ENCODE results near the gene AIG1.
A peak's percentile ranks its signal among the peaks of the same experiment; 100 is the strongest.

Gene AIG1

DNA sequence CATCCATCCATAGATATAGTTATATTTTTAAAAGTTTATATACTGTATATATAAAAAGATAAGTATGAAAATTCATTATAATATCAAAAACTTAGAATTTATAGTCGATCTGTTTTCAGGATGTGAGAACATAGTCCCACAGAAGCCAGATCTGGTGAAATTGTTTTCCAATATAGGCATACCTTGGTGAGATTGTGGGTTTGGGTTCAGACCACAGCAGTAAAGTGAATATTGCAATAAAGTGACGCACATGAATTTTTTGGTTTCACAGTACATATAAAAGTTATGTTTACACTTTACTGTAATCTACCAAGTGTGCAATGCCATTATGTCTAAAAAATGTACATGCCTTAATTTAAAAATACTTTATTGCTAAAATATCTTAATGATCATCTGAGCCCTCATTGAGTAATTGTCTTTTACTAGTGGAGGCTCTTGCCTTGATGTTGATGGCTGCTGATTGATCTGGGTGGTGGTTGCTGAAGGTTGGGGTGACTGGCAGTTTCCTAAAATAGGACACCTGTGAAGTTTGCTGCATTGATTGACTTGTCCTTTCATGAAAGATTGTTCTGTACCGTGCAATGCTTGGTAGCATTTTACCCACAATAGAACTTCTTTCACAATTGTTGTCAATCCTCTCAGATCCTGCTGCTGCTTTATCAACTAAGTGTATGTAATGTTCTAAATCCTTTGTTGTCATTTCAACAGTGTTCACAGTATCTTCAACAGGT, 29.8 kb downstream of the AIG1 start:
- no peak for DNase-seq
- intact Hi-C loops (cut with DNase I) = no loop called here

DNA sequence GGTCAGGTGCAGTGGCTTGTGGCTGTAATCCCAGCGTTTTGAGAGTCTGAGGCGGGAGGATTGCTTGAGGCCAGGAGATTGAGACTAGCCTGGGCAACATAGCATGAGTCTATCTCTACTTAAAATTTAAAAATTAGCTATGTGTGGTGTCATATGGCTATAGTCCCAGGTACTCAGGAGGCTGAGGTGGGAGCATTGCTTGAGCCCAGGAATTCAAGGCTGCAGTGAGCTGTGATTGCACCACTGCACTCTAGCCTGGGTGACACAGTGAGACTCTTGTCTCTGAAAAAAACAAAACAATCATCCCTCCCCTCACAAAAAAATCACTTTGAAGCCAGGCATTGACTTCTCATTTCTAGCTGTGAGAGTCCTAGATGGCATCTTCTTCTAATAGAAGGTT, 32.1 kb downstream of the AIG1 start:
- DNase-seq = no peak
- intact Hi-C loops (cut with DNase I) = no loop called here

DNA sequence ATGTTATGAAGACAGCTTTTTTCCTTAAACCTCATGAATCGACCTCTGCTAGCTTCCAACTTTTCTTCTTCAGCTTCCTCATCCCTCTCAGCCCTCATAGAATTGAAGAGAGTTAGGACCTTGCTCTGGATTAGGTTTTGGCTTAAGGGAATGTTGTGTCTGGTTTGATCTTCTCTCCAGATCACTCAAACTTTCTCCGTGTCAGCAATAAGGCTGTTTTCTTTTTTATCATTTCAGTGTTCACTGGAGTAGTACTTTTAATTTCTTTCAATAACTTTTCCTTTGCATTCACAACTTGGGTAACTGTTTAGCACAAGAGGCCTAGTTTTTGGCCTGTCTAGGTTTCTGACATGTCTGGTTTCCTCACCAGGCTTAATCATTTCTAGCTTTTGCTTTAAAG, 32.6 kb downstream of the AIG1 start:
- intact Hi-C loops (cut with DNase I) = no loop called here
- DNase-seq = no peak

DNA sequence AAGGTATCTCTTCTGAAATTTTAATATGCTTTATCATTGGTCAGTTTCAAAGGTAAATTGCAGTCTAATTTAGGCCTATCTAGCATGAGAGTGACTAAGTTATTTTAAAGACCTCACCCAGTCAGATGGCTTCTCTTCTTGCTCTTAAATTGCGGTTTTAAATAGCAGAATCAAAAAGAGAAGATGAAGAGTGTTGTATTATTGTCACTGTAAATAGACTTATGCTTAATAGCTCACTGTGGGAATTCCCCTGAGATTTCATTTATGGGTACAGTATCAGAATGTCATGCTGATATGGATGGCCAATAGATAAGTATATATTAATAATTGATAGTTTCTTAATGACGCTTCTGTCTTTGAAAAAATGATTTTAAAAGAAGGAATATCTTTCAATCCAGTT, 35.7 kb downstream of the AIG1 start:
- intact Hi-C loops (cut with DNase I) = no loop called here
- no peak for DNase-seq

DNA sequence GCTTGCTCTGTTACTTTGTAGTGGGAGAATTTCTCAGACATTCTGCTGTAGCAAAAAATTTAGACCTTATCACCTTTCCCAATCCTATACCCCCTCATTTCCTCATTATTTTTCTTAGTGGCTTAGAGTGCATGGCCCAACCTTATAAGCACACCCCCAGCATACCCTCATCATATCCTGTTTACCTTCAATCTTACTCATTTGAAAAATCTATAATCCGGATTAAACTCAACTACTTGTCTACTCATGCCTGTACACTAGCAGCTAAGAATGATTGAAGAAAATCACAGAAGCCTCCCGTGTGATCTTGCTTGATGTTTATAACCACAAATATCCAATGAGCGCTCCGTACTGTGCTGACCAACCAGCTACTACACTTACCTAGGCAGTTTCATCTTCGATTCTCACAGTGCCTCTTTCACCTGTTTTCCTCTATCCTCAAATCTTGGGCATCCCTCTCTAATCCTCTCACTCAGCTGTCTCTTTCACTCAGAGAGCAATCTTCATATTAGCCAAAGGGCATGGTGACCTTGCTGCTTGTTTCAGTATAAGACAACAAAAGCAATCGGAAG, 36.6 kb downstream of the AIG1 start:
- intact Hi-C loops (cut with DNase I) = no loop called here
- DNase-seq = no peak

DNA sequence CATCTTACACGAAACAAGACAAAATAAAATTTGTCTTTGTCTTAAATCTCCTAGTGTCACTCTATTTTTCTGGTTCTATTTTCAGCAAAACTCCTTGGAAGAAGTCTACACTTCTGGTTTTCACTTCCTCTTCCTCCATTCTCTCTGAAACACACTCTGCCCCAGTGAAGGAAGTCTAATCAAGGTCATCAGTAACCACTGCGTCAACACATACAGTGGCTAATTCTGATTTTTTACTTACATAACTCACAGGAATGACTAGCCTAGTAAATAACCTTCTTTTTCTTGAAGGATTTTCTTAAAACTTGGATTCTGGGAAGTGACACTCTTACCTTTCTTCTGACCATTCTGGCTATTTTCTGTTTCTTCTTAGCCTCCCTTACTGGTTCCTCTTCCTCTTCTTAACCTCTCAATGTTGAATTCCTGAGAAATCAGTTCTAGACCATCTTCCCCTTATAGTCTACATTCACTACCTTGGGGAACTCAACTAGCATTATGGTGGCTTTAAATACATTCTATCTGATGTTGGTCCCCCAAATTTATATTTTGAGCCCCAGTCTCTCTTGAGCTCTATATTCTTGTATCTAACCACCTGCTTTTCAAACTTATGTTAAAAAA, 37.5 kb downstream of the AIG1 start:
- intact Hi-C loops (cut with DNase I) = no loop called here
- DNase-seq = no peak

DNA sequence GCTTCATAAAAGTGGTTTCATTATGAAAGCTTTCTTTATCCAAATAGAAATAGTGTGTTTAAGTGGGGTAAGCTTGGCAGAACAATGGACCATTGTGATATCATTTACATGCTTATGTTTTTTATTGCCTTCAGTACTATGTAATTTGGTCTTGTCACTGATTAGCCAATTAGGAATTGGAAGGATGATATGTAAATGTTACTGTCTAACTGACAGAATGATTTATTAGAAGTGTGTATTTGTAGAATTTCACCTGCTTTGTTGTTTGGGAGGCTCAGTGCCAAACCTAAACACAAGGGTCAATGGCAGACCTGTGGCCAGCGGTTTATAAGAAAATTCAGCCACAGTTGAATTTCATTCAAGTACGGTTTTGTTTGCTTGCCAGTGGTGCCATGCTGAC, 39.0 kb downstream of the AIG1 start:
- DNase-seq = no peak
- intact Hi-C loops (cut with DNase I) = no loop called here

DNA sequence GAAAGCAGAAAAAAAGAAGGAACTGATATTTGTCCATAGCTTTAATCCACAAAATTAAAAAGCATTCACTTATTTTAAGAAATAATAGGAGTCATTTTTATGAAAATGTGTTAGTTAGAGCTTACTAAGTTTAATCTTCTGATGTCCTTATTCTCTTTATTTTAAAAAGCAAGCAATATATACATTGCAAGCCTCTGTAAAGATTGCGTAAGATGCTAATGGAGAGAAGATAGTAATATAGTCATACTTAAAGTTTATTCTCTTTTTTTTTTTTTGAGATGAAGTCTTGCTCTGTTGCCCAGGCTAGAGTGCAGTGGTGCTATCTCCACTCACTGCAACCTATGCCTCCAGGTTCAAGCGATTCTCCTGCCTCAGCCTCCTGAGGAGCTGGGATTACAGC, 39.7 kb downstream of the AIG1 start:
- intact Hi-C loops (cut with DNase I) = no loop called here
- no peak for DNase-seq

DNA sequence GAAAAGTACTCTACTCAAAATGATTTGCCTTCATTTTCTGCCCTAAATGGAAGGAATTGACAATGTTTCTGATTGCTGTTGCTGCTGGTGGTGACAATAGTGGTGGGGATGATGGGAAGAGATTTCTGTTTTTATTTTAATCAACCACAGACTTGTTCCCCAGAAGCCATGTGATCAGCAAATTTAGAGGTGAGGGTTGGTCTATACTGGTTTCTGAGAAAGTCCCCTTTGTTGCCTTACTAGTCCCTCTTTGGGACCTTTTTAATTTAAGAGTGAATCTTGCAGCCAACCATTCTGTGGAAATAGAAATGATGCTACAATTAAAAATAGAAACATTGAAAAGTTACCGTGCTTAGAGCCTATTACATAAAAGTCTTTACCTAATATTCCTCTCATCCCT, 43.2 kb downstream of the AIG1 start:
- intact Hi-C loops (cut with DNase I) = no loop called here
- DNase-seq = no peak

DNA sequence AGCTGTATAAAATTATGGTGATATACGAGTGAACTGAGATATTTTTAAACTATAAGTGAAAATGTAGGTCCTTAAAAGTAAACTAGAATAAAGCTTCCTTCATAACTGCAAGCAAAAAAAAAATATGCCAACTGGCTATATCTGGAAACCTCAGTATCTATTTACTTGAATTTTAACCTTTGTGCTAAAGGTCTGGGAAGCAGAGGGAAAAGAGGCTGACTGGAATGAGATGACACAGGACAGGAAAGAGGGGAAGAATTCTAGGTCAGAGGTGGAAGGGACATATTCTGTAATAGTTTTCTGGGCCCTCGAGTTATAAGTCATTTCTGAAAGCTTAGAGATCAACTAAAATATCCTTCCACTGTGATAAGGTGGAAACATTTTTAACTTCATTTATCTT, 46.8 kb downstream of the AIG1 start:
- no peak for DNase-seq
- intact Hi-C loops (cut with DNase I) = no loop called here

DNA sequence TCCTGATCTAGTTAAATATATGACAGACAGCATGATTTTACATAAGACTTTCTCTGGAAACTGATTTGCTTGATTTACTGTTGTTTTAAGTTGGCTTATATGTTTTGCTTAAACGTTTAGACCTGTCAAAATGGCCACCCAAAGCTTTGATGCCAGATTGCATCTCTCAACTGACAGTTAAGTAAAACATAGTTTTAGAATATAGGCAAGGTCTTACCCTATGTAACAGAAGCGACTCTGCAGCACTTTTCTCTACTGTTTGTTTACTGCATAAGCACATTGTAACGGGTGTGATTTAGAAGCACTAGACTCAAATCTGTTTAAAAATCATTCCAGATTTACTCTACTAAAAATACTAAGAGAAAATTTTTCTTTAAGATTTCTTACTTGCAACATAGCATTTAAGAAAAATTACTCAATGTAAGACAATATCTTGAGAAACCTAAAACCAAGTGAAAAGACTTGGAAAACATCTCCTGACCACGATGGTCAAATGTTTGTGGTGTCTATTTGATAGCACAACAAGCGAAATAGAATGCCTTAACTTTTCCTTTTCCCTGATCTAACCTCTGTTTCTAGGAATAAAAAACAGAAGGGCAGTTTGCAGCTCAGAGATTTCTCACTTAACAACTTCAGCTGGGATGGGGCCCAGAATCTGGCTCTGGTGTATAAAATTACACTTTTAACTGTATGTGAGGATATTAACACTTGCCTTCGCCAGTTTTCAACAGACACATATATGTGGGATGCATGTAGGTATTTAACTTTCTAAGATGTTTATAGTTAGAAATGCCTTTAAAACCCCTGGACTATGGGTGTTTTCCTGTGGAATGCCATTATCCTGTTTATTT, 47.4 kb downstream of the AIG1 start:
- DNase-seq = peak in 2 of 10 donors; percentile 10 to 62
- intact Hi-C loops (cut with DNase I) = no loop called here

DNA sequence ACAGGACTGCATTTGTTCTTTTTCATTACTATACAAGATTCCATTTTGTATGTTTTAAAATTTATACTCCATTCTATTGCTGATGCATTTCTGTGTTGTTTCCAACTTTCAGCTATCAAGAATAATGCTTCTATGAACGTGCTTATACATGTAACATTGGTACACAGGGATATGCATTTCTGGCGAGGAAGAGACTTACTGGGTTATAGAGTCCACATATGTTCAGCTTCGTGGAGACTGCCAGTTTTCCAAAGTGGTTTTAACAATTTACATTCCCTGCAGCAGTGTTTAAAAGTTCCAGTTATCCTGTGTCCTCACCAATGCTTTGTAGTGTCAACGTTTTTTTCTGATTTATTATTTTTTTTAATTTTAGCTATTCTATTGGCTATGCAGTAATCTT, 48.5 kb downstream of the AIG1 start:
- intact Hi-C loops (cut with DNase I) = no loop called here
- no peak for DNase-seq

DNA sequence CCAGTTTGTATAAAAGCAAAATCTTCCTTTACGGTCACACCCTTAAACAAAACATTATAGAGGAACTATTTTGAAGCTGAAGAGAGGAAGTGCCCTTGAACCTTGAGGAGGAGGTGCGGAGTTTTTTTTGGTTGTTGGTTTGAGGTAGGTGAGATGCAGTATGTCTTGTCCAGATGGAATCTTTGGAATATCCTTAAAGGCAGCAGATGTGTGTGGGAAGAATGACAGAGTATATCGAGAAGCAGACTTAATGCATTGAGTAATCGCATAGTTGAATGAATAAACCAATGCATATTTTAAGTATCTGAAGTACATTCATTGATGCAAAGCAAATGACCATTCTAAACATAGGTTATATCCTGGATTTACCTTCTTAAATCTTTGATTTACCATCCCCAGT, 49.9 kb downstream of the AIG1 start:
- DNase-seq = no peak
- intact Hi-C loops (cut with DNase I) = no loop called here

DNA sequence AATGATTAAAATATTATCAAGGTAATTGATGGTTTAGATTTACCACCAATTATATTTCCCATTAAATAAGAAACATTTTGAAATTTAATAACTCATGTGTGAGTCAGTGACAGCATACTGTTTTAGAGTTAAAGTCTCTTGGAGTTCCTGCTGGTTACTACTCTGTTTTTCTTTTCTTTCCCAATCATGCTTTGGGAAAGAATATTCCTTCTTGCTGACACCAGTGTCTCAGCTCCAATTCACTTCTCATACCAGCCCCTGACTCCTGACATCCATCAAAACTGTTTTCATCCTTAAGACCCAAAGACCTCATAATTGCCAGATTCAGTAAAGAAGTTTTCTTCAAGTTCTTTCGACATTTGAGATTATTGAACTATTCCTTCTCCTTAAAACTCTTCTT, 50.3 kb downstream of the AIG1 start:
- no peak for DNase-seq
- intact Hi-C loops (cut with DNase I) = no loop called here

DNA sequence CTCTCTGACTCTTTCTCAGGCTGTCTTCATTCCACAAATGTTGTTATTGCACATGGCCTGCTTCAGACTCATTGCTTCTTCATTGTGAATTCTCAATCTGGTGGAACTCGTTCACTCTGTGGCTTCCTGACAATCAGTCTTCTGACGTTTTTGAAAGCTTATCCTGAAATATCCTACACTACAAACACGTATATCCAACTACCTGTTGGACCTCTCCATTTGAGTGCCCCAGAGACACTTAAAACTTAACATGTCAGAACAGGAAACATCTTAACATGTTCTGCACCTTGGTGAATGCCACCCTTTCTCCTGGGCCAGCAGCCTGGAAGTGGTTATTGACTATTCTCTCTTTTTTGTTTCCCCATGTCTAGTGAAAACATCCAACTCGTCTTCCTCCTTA, 50.8 kb downstream of the AIG1 start:
- intact Hi-C loops (cut with DNase I) = no loop called here
- DNase-seq = no peak

DNA sequence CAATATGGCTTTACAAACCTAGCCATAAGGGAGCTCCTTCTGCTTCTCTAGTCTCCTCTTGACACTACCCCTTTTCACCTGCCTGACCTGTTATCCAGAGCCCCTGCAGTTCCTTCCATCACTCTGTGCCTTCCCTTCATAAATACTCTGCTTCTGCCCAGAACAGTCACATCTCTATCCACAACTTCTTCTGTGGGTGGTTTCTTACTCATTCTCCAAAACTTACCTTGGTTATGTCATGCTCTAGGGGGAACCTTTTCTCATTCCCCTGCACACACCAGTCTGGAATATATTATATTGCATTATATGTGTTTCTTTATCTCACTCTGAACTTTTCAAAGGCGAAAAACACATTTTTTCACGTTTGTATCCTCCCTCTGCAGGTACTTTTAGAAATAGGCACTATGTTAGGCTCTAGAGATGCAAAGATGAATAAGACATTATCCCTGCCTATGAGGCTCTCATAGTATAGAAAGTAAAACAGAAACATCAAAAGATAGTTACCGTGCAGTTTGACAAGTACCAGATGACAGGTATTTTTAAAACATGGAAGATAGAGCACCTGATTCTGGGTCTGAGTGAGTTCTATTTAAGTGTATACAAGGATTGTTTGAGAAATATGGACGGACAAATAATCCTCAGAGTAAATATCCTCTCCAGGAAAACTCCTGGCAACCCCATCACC, 51.5 kb downstream of the AIG1 start:
- DNase-seq = no peak

DNA sequence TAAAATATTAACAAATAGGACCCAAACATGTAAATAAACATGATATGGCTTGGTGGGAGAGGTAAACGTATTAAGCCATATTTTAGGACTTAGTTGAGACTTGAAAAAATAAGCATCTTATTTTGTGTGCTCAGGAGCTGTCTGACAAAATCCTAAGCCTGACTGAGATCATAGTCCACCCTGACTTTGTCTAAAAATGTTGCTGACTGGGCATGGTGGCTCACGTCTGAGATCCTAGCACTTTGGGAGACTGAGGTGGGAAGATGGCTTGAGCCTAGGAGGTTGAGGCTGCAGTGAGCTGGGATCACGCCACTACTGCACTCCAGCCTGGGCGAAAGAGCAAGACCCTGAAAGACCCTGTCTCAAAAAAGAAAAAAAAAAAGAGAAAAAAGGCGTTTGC, 52.1 kb downstream of the AIG1 start:
- intact Hi-C loops (cut with DNase I) = no loop called here
- DNase-seq = no peak

More for the DNA sequence above, 51.5 kb downstream of the AIG1 start:
- intact Hi-C loops (cut with DNase I) = no loop called here

DNA sequence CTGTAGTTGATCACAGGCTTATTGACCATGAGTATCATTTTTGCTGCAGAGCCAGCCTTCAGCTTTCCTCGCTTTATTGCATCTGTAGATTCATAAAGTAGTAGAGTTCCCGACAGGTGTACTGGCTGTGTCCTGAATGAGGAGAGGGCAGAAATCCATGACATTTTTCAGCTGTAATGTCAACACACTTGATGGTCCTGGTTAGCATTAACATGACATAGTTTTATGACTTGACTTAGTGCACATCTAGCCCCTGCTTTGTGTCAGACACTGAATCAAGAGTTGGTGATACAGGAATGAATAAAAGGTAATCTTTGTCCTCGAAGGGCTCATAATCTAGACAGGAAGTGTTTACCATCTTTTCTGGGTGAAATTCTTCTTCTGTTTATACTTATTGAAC, 55.0 kb downstream of the AIG1 start:
- intact Hi-C loops (cut with DNase I) = no loop called here
- DNase-seq = no peak

DNA sequence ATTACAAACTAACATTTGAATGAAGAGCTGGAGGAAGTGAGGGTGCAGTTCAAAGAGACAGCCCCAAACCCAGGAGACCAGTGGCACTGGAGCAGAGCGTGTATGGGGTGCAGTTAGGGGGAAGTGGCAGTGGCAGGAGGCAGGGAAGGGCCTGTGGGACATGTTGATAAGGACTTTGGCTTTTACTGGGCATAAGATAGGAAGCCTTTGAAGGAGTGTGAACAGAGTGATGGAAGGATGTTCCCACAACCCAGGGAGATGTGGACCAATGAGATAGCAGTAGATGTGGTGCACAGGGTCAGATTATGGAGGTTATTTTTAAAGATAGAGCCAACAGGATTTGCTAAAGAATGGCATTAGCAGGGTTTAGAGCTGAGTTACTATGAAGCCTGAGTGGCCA, 56.4 kb downstream of the AIG1 start:
- intact Hi-C loops (cut with DNase I) = no loop called here
- DNase-seq = no peak

DNA sequence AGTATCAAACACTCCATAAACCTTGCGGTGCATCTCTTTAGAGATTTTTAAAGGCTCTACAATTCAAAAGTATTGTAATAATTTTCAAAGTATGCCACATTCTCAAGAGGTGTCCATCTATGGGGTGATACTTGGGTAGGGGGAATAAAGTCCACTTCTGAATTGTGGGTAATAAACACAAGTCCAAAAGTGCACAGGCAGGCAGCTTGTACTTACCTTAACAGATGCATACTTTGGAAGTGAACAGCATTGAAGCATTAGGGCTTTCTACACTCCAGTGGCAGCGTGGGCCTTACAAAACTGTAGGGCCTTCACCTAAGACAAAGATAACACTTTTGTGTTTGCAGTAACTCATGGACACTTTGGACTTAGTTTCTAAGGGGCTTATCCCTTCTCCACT, 58.6 kb downstream of the AIG1 start:
- no peak for DNase-seq
- intact Hi-C loops (cut with DNase I) = no loop called here

DNA sequence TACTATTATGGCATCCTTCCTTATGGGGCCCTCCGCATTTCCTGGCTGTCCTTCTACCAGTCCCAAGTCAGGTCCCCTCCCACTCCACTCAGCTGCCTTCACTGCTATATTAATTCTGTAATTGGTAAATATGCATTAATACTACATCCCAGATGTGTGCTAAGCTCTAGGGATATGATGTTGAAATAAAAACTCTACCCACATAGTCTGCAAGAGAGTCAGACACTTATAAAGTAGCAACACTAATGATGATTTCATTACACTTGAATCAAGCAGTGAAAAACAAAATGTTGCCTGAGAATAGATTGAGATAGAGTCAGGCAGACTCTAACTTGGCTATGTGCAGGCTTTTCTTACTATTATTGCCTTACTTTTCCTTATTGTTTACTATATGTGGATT, 62.4 kb downstream of the AIG1 start:
- intact Hi-C loops (cut with DNase I) = no loop called here
- no peak for DNase-seq

Data from posterior cingulate gyrus (tissue), 11 donors.